GM18499 (cell line): ENCODE measurements around the gene PCSK1.
A peak's percentile ranks its signal among the peaks of the same experiment; 100 is the strongest.

Experiments
- ATAC-seq: cut with Tn5 transposase; IDR thresholded peaks from one replicate; pipeline ENCODE4 v1.9.1; 2021; ENCODE audit warnings: moderate number of reproducible peaks; ENCODE audit not compliant: insufficient read depth, unreplicated experiment

Gene PCSK1

GRCh38 chr5:96433066-96433447 is at the start of gene PCSK1:
PCSK1 (minus strand) TSS chr5:96433248; CDS start chr5:96433042, 206 bp downstream.
- ATAC-seq, result no peak

GRCh38 chr5:96481867-96482266 is 48.8 kb upstream of the PCSK1 start:
- ATAC-seq, result no peak

- ATAC-seq, result no peak
Observed at GRCh38 chr5:96481009-96481786, 48.1 kb upstream of the PCSK1 start.

DNA sequence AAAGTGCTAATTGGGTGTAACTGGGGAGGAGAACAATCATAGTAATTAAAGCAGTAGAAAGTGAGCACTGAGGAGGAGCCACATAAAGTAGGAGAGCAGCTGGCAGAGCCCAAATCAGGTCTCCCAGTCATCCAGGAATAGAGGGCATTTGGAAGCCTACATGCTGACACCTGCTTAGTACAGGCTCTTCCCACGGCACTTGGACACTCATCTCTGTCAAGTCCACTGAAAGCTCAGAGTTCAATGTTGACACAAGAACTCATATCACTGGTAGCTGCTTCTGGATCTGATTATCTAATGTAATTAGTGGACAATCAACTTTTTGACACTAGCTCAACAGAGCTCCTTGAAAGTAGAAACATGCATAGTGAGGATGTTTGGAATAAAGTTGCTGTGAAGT is 45.9 kb upstream of the PCSK1 start:
- ATAC-seq, result no peak

- no peak for ATAC-seq
Observed at GRCh38 chr5:96476654-96477053, 43.6 kb upstream of the PCSK1 start.

- no peak for ATAC-seq
Observed at GRCh38 chr5:96474073-96474472, 41.0 kb upstream of the PCSK1 start.

GRCh38 chr5:96473155-96473554 is 40.1 kb upstream of the PCSK1 start:
- no peak for ATAC-seq

DNA sequence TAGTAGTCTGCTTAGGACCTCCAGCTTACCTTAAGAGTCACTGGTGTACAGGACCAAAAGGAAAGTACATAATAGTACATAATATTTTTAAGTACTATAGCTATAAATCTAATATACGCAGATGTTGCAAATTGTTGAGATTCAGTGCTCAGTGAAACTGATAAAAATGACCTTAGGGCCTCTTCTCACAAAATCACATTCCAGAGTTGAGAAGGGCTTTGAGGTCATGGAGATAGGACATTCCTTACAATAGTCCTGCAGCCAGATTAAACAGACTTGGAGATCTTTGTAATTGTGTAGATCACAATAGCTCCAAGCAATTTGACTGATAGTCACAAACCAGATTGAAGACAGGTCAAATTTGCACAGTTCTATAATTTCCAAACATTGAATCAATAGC is 37.7 kb upstream of the PCSK1 start:
- no peak for ATAC-seq

- no peak for ATAC-seq
Observed at GRCh38 chr5:96468956-96469355, 35.9 kb upstream of the PCSK1 start.

DNA sequence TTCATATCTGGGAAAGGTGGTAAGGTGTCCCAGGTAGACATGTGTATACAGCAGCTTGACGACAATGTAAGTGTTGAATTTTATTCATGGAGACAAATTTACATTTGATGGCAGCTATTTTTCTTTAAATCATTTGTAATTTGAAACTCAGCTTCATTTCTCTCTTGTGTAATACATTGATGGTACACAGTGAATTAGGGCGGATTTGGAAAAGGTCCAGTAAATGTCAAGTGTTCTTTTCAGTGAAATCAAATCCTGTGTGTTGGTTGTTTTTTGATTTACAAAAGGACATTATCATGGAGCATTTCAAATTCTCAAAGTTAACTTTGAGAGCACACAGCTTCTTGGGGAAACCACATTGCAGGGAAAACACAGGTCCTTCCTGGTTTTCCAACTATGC is 30.0 kb upstream of the PCSK1 start:
- no peak for ATAC-seq

DNA sequence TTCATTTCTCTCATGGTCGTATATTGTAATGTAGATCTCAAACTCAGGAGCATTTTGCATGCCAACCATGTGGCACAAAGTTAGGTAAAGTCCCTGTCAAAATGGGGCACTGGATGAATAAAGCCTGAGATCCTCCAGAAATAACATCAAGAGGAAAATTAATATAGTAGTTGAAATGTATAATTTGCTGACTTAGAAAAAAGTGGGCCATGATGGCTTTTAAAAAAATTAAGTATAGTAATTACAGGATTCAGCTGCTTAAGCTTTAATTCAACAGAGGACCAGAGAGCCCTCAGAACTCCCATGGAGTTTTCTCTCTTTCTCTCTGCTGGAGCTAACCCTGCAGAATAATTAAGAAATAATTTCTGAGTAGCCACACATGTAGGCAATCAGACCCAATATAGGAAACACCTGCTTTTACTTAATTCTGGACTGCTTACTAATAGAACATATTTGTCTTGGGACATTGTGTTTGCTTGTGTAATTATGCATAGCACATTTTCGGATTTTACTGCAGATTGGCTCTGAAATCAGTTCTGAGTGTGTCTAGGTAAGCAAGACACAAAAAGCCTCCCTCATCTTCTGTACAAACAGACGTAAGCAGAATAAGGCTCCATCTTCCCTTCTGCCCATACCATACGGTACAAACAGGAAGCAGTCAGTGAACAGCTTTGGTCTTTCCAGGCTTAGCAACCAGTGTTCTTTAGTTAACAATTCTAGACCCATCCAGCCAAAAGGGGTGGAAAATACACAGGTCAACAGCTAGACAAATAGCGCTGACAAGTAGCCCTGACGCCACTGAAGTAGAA is 26.5 kb upstream of the PCSK1 start:
- no peak for ATAC-seq

DNA sequence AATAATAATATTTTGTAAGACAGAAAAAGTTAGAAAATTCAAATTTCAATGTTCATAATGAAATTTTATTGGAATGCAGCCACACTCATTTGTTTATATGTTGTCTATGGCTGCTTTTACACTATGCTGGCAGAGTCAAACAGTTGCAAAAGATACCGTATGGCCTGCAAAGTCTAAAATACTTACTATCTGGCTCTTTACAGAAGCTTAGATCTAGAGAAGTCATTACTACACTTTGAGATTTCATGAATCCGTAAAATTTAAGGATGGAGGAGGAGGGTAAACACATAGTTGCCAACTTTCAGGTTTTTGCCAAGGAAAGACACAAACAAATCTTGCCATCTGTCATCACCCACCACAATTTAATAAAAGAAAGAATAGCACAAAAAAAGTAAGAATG is 25.1 kb upstream of the PCSK1 start:
- no peak for ATAC-seq

DNA sequence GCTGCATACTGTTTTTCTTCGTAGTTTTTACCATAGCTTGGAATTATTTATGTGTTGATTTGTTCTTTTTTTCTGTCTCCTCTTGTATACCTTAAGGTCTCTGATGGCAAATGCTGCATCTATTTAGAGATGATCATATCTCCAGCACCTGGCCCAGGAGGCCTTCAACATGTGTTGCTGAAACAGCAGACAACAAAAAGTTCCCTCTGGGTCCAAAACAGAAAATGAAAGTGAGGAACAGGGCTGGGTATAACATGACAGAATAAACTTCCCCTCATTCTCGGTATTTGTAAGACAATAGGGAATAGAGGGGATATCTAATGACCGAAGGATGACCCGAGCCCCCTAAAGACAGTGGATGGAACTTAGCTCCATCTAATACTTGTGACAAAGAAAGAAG is 22.7 kb upstream of the PCSK1 start:
- no peak for ATAC-seq

GRCh38 chr5:96453394-96453793 is 20.3 kb upstream of the PCSK1 start:
- ATAC-seq, result no peak

DNA sequence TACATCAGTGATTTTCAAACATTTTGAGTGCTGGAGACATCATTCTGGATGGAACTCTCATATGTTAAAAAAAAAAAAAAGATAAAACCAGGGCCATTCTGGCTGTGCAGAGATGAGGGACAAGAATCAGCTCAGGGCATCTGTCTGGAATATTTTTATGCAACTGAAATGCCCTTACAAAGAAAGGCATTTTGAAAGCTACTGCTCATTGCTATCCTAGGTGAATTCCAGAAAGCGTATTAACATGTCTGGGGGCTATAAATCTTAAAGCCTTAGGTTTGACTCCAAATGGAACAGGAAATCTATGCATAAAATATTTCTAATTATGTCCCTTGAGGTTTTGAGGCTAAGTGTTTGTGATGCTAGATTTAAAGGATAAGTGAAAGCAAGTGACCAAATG is 14.9 kb upstream of the PCSK1 start:
- ATAC-seq, result no peak

- ATAC-seq, result peak; percentile 11
Observed at GRCh38 chr5:96440185-96440538, 7.1 kb upstream of the PCSK1 start.

DNA sequence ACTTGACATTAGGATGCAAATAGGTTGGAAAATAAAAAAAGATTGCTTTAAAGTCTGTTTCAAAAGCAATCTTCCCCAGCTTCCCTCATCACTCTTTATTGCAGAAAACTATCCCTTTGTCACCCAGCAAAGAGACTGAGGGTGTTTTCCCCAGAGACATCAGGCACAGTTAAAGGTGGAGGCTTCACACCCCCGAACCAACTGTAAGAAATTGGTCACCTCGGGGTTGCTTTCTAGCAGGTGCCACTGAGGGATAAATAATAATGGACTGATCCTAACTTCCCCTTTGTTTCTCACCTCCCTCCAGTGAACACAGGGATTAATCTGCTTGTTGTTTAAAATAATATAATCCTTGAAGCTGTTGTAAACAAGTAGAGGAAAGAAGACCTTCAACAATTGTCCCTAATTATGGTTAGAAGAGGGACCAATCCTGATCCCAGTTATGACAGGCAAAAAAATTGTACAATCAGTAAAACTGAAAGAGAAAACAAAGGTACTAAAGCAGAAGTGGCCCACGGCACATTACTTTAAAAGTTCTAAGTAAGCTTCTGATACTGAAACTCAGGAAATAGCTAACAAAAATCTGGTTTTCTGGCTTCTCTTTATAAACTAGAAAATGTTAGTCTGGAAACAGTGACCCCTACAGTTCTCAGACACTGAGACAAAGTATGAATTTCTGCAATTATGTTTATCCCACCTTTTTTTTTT is 6.6 kb upstream of the PCSK1 start:
- ATAC-seq, result peak; percentile 83

GRCh38 chr5:96434201-96434645 is 1.2 kb upstream of the PCSK1 start:
- no peak for ATAC-seq

DNA sequence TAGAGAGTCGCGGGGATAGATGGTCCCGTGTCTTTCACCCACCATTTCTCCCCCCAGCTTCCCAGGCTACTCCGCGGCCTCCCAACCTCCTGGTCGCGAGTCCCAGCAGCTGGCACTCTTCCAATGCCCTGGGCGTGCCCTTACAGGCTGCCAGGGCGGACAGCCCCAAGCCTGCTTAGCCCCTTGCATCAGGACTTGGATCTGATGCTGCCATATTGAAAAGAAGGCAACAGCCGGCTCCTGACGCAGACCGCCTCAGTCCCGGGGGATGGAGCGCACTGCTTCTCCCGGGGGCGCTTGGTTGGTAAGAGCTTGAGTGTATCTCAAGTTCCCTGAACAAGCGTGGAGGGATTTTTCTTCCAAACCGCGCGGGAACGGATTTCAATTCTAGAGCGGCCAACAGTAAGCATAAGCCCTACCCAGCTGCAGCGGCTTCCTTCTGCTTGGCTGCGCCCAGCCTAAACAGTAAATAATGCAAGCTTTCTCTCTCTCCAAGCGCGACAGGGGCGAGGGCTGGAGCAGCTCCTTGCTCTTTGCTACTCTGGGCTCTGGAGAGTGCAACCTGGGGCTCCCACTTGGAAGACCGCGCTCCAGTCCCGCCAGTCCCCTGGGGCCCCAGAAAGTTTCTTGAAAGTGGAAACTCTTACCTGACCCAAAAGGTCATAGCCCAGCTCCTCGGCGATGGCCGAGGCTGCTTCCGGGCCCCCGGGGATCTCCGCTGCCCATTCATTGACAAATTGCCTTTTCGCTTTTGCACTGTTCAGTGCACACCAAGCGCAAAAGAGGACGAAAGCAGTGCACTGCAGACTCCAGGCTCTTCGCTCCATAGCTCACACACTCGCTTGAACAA is 607 bp downstream of the PCSK1 start:
- ATAC-seq, result no peak
